ENCODE results near the gene ZNF398.
"Not testable (repeated sequence)": the region's sequence is repeated elsewhere in the genome, so short reads cannot be mapped to it uniquely, and the experiment has no call there.

Gene ZNF398

DNA sequence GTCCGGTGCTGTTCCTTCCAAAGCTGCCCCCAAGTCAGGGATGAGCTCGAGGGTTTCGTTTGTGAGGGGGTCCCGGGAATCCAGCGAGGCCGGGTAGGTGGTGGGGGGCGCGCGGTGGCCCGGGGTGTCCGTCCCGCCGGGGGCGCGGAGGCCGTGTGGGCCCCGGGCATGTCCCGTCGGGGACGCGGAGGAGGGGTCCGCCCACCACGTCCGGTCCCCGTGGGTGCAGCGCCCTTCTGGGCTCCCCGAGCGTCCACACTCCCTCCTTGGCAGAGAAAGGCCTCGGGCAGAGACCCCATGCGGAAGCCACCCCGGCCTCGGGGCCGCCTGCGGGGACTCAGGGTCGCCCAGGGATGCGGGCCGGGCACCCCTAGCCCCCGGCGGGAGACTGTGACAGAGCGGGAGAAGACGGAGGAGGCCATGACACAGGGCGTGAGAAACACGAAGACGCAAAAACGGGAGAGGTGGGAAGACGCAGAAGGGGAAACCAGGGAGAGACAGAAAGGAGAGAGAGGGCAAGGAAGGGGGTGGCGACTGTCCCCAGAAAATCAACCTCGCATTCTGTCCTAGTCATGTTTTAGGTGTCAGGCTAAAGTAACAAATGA is 20.5 kb upstream of the ZNF398 start:
- peak overlapping the region; percentile 85 for H3K4me3 ChIP-seq (ENCODE audit: low read depth, low read length)
- TF ChIP-seq MYC (IDR thresholded peaks at IDR 0.05; ENCODE audit: low read depth, low read length), result peak; percentile 66
- TF ChIP-seq, protein P1, sequence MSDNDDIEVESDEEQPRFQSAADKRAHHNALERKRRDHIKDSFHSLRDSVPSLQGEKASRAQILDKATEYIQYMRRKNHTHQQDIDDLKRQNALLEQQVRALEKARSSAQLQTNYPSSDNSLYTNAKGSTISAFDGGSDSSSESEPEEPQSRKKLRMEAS (IDR thresholded peaks at IDR 0.05; ENCODE audit: low read depth, low read length), result peak; percentile 63
- no peak for TF ChIP-seq POLR2A (IDR thresholded peaks at IDR 0.05; ENCODE audit: extremely low read depth, insufficient read length)
- DNase-seq (ENCODE audit: low read depth), result peak; percentile 87

DNA sequence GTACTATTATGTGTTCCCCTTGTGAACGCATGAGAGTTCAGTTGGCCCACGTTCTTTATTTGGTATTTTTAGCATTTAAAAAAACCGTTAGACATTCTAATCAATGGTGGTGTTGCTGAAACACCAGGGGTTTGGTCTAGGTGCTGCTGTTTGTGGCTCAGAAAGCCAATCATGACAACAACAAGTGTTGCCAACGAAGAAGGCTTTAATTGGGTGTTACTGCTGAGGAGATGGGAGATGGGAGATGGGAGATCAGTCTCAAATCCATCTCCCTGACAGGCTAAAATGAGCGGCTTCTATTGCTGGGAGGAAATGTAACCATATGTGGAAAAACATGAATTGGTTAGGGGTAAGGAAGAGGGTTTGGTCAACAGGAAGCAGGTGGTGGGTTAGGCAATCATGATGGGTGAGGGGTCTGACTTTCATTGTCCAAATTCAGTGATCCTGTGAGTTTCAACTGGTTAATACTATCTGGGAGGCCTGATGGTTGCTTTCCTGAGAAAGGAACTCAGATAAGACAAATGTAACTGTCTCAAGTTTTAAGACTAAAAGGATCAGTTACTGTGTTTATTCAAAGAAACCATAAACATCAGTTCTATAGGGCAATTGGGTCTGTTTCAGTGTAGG is 16.6 kb upstream of the ZNF398 start:
- TF ChIP-seq, protein P1 (IDR thresholded peaks at IDR 0.05; ENCODE audit: low read depth, low read length), result no peak
- TF ChIP-seq MYC (IDR thresholded peaks at IDR 0.05; ENCODE audit: low read depth, low read length) (no peak), POLR2A (IDR thresholded peaks at IDR 0.05; ENCODE audit: extremely low read depth, insufficient read length) (no peak)
- TF ChIP-seq, protein P2, sequence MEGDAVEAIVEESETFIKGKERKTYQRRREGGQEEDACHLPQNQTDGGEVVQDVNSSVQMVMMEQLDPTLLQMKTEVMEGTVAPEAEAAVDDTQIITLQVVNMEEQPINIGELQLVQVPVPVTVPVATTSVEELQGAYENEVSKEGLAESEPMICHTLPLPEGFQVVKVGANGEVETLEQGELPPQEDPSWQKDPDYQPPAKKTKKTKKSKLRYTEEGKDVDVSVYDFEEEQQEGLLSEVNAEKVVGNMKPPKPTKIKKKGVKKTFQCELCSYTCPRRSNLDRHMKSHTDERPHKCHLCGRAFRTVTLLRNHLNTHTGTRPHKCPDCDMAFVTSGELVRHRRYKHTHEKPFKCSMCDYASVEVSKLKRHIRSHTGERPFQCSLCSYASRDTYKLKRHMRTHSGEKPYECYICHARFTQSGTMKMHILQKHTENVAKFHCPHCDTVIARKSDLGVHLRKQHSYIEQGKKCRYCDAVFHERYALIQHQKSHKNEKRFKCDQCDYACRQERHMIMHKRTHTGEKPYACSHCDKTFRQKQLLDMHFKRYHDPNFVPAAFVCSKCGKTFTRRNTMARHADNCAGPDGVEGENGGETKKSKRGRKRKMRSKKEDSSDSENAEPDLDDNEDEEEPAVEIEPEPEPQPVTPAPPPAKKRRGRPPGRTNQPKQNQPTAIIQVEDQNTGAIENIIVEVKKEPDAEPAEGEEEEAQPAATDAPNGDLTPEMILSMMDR (IDR thresholded peaks at IDR 0.05; ENCODE audit: low read depth, low read length), result no peak
- no peak overlapping the region for H3K4me3 ChIP-seq (ENCODE audit: low read depth, low read length)

DNA sequence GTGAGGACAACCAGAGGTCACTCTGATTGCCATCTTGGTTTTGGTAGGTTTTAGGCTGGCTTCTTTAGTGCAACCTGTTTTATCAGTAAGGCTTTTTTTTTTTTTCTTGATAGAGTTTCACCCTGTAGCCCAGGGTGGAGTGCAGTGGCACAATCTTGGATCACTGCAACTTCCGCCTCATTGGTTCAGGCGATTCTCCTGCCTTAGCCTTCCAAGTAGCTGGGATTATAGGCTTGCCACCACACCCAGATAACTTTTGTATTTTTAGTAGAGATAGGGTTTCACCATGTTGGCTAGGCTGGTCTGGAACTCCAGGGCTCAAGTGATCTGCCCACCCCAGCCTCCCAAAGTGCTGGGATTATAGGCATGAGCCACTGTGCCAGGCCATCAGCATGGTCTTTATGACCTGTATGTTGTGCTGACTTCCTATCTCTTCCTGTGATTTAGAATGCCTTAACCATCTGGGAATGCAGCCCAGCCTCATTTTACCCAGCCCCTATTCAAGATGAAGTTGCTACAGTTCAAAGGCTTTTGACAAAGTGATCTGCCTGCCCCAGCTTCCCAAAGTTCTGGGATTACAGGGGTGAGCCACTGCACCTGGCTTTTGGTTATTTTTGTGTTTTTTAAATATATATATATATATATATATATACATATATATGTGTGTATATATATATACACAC is 14.1 kb upstream of the ZNF398 start:
- DNase-seq (ENCODE audit: low read depth), result no peak
- no peak for TF ChIP-seq MYC (IDR thresholded peaks at IDR 0.05; ENCODE audit: low read depth, low read length)
- TF ChIP-seq, protein P1 (IDR thresholded peaks at IDR 0.05; ENCODE audit: low read depth, low read length), result no peak
- no peak for TF ChIP-seq POLR2A (IDR thresholded peaks at IDR 0.05; ENCODE audit: extremely low read depth, insufficient read length)
- TF ChIP-seq, protein P2 (IDR thresholded peaks at IDR 0.05; ENCODE audit: low read depth, low read length), result no peak
- H3K4me3 ChIP-seq (ENCODE audit: low read depth, low read length), result no peak overlapping the region

More for the DNA sequence above, 16.6 kb upstream of the ZNF398 start:
- peak; percentile 63 for DNase-seq (ENCODE audit: low read depth)

DNA sequence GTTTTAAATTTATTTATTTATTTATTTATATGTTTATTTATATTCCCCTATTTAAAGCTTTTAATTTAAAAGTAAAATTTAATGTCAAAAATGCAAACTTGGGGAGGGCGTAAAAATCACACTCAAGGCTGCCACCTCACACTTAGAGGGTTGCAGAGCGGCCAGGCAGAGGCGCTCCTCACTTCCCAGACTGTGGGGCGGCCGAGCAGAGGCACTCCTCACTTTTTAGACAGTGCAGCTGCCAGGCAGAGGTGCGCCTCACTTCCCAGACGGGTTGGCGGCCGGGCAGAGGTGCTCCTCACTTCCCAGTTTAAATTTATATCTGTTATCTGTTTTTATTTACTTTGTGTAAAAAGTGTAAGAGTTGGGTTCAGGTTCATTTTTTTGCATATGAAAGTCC is 11.1 kb upstream of the ZNF398 start:
- H3K4me3 ChIP-seq (ENCODE audit: low read depth, low read length), result no peak overlapping the region
- no peak for DNase-seq (ENCODE audit: low read depth)
- TF ChIP-seq MYC (IDR thresholded peaks at IDR 0.05; ENCODE audit: low read depth, low read length), result no peak
- TF ChIP-seq POLR2A (IDR thresholded peaks at IDR 0.05; ENCODE audit: extremely low read depth, insufficient read length), result no peak
- TF ChIP-seq, protein P1 (IDR thresholded peaks at IDR 0.05; ENCODE audit: low read depth, low read length), result no peak
- TF ChIP-seq, protein P2 (IDR thresholded peaks at IDR 0.05; ENCODE audit: low read depth, low read length), result no peak

DNA sequence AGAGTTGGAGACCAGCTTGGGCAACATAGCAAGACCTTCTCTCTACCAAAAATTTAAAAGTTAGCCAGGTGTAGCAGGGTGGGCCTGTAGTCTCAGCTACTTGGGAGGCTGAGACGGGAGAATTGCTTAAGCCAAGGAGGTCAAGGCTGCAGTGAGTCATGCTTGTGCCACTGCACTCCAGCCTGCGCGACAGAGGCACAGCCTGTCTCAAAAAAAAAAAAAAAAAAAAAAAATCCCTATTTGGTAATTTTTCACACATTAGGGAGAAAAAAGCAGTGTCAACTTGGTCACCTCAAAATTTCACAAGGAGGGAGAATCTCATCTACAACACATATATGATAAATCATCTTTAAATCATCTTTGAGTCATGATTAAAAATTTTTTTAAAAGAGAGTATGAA is 6.4 kb upstream of the ZNF398 start:
- TF ChIP-seq MYC (IDR thresholded peaks at IDR 0.05; ENCODE audit: low read depth, low read length), result no peak
- TF ChIP-seq, protein P2 (IDR thresholded peaks at IDR 0.05; ENCODE audit: low read depth, low read length), result no peak
- no peak for TF ChIP-seq POLR2A (IDR thresholded peaks at IDR 0.05; ENCODE audit: extremely low read depth, insufficient read length)
- peak; percentile 77 for DNase-seq (ENCODE audit: low read depth)

DNA sequence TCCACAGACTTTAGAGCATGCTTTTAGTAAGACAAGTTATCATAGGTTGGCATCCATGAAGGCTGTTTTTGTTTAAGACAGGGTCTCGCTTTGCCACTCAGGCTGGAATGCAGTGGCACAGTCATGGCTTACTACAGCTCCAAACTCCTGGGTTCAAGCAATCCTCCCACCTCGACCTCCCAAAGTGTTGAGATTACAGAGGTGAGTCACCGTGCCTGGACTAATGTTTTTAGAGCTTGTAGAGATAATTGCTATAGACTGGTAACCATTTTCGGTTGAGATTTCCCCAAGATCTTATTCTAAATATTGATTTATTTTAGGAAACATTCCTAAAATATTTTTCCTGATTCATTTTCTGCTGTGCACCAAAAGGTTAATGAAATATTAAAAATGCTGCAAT is 5.4 kb upstream of the ZNF398 start:
- no peak for DNase-seq (ENCODE audit: low read depth)
- no peak overlapping the region for H3K4me3 ChIP-seq (ENCODE audit: low read depth, low read length)
- TF ChIP-seq MYC (IDR thresholded peaks at IDR 0.05; ENCODE audit: low read depth, low read length) (no peak), POLR2A (IDR thresholded peaks at IDR 0.05; ENCODE audit: extremely low read depth, insufficient read length) (no peak)
- TF ChIP-seq, protein P1 (IDR thresholded peaks at IDR 0.05; ENCODE audit: low read depth, low read length), result no peak
- TF ChIP-seq, protein P2 (IDR thresholded peaks at IDR 0.05; ENCODE audit: low read depth, low read length), result no peak

More for the DNA sequence above, 6.4 kb upstream of the ZNF398 start:
- H3K4me3 ChIP-seq (ENCODE audit: low read depth, low read length), result no peak overlapping the region

DNA sequence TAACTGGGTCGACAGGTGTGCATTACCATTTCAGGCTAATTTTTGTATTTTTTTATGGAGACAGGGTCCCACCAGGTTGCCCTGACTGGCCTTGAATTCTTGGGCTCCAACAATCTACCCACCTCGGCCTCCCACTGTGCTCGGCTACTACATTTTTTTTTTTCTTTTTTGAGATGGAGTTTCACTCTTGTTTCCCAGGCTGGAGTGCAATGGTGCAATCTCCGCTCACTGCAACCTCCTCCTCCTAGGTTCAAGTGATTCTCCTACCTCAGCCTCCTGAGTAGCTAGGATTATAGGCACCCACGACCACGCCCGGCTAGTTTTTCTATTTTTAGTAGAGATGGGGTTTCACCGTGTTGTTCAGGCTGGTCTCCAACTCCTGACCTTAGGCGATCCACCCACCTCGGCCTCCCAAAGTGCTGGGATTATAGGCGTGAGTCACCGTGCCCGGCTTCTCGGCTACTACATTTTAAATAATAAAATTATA is 2.8 kb upstream of the ZNF398 start:
- DNase-seq (ENCODE audit: low read depth); H3K4me3 ChIP-seq (ENCODE audit: low read depth, low read length): not testable (repeated sequence)

Measured in NB4 (cell line).